Endodermal cell (in vitro differentiated cells): ENCODE data around the gene PBOV1. TPM values are rescaled to one million over a fixed set of nuclear protein-coding genes. Genes with fewer than 3 reads are reported as not detected.

Source experiments
- DNase-seq: peaks from one replicate; pipeline ENCODE4 v3.0.0-alpha.2; 2017
- H3K27ac ChIP-seq: 2 replicates; pipeline ENCODE4 v1.5.1; 2013; ENCODE audit warnings: mild to moderate bottlenecking, low read depth, low read length, moderate library complexity
- H3K27me3 ChIP-seq: 2 replicates; pipeline ENCODE4 v1.6.1; 2013; ENCODE audit warnings: mild to moderate bottlenecking, low read length, moderate library complexity; ENCODE audit not compliant: insufficient read depth, control insufficient read depth, poor library complexity, severe bottlenecking
- H3K36me3 ChIP-seq: 2 replicates; pipeline ENCODE4 v1.7.0; 2013; ENCODE audit warnings: mild to moderate bottlenecking, low read length, moderate library complexity; ENCODE audit not compliant: control insufficient read depth, insufficient read depth
- H3K4me1 ChIP-seq: one replicate; pipeline ENCODE4 v1.7.0; 2013; ENCODE audit warnings: low read length; ENCODE audit not compliant: control insufficient read depth, insufficient read depth
- H3K4me3 ChIP-seq: 2 replicates; pipeline ENCODE4 v1.5.1; 2013; ENCODE audit warnings: mild to moderate bottlenecking, low read length, moderate library complexity
- H3K9ac ChIP-seq: 2 replicates; pipeline ENCODE4 v1.6.1; 2013; ENCODE audit warnings: mild to moderate bottlenecking, low read length, moderate library complexity; ENCODE audit not compliant: poor library complexity, severe bottlenecking; ENCODE audit errors: extremely low read depth
- H3K9me3 ChIP-seq: 2 replicates; pipeline ENCODE4 v1.6.1; 2013; ENCODE audit warnings: mild to moderate bottlenecking, low read length, moderate library complexity; ENCODE audit not compliant: control insufficient read depth
- H3K27ac Mint-ChIP-seq: 2 replicates; pipeline ENCODE4 v1.8.0; 2020; ENCODE audit warnings: mixed read lengths
- H3K27me3 Mint-ChIP-seq: 2 replicates; pipeline ENCODE4 v1.8.0; 2021; ENCODE audit warnings: mild to moderate bottlenecking, mixed read lengths; ENCODE audit not compliant: insufficient read depth
- H3K36me3 Mint-ChIP-seq: 2 replicates; pipeline ENCODE4 v1.8.0; 2020; ENCODE audit warnings: low read depth, mixed read lengths
- H3K4me1 Mint-ChIP-seq: 2 replicates; pipeline ENCODE4 v1.8.0; 2020; ENCODE audit warnings: mixed read lengths
- H3K4me3 Mint-ChIP-seq: 2 replicates; pipeline ENCODE4 v1.8.0; 2020; ENCODE audit warnings: mild to moderate bottlenecking, moderate library complexity, mixed read lengths
- H3K9me3 Mint-ChIP-seq: 2 replicates; pipeline ENCODE4 v1.8.0; 2020; ENCODE audit warnings: mild to moderate bottlenecking, mixed read lengths
- CTCF ChIP-seq: fragments of 200-600 bp; sonication (generic); conservative IDR thresholded peaks from 2 replicates; pipeline ENCODE4 v1.5.0; 2021; ENCODE audit warnings: antibody characterized with exemption, mild to moderate bottlenecking
- WGBS, 2 experiments: methylation state at CpG; one replicate each; pipeline versions ENCODE4 v1.1.5 to v1.1.7; 2013; ENCODE audit warnings: missing lambda C conversion rate in 2 of 2, mixed read lengths in 1 of 2; ENCODE audit not compliant: insufficient coverage in 1 of 2, insufficient read length in 1 of 2; 5-methylcytosine and 5-hydroxymethylcytosine counted together
- total RNA-seq, 2 donors: library from RNA; stranded (reverse); fragmentation: NEBNext Ultra II Directional in 1 of 2; extraction: Animal tissue kit (Norgen Biotek cat#: 25700) in 1 of 2; gene quantifications; 2 replicates in 1 of 2; 3 replicates in 1 of 2; pipeline ENCODE4 v1.2.1, GENCODE V29; 2021

Gene PBOV1
- total RNA-seq, 2 donors from 2014 or later, result not detected

- Mint-ChIP-seq H3K27ac (no peak overlapping the region), H3K4me3 (no peak overlapping the region), H3K27me3 (no peaks in the 10 kb centered on the region), H3K36me3 (peaks cover 18% of the 10 kb centered on the region), H3K9me3 (no peaks in the 10 kb centered on the region), H3K4me1 (no peaks in the 10 kb centered on the region)
- Histone ChIP-seq H3K27me3 (no peaks in the 10 kb centered on the region), H3K27ac (no peak overlapping the region), H3K36me3 (peaks cover 29% of the 10 kb centered on the region), H3K4me3 (no peak overlapping the region), H3K9me3 (no peaks in the 10 kb centered on the region), H3K4me1 (no peaks in the 10 kb centered on the region), H3K9ac (no peak overlapping the region)
- WGBS, 2 experiments, result 95 to 100% methylated on average over 1 to 4 of the region's 4 CpGs
- DNase-seq, result no peak
- TF ChIP-seq CTCF, result no peak
Measured at GRCh38 chr6:138263963-138264362, 45.7 kb upstream of the PBOV1 start.

- H3K27me3 ChIP-seq, result no peaks in the 10 kb centered on the region
- H3K36me3 ChIP-seq, result peaks cover 48% of the 10 kb centered on the region
- no peak overlapping the region for H3K4me3 ChIP-seq
- H3K4me3 Mint-ChIP-seq, result no peak overlapping the region
- H3K4me1 ChIP-seq, result no peaks in the 10 kb centered on the region
- H3K36me3 Mint-ChIP-seq, result peaks cover 18% of the 10 kb centered on the region
- 82 to 100% methylated on average over 2 of the region's 2 CpGs for WGBS, 2 experiments
- TF ChIP-seq CTCF, result no peak
- no peak overlapping the region for H3K9ac ChIP-seq
- no peak overlapping the region for H3K27ac Mint-ChIP-seq
- no peaks in the 10 kb centered on the region for H3K9me3 Mint-ChIP-seq
- no peak overlapping the region for H3K27ac ChIP-seq
- no peaks in the 10 kb centered on the region for H3K9me3 ChIP-seq
- H3K27me3 Mint-ChIP-seq, result no peaks in the 10 kb centered on the region
- no peaks in the 10 kb centered on the region for H3K4me1 Mint-ChIP-seq
- no peak for DNase-seq
Measured at GRCh38 chr6:138261116-138261780, 43.0 kb upstream of the PBOV1 start.

GRCh38 chr6:138258991-138259390 is 40.7 kb upstream of the PBOV1 start:
- Histone ChIP-seq H3K9ac (no peak overlapping the region), H3K4me3 (no peak overlapping the region), H3K36me3 (peaks cover 48% of the 10 kb centered on the region), H3K27me3 (no peaks in the 10 kb centered on the region), H3K4me1 (no peaks in the 10 kb centered on the region), H3K9me3 (no peaks in the 10 kb centered on the region), H3K27ac (no peak overlapping the region)
- no peak for DNase-seq
- Mint-ChIP-seq H3K9me3 (no peaks in the 10 kb centered on the region), H3K4me3 (no peak overlapping the region), H3K4me1 (no peaks in the 10 kb centered on the region), H3K36me3 (peaks cover 17% of the 10 kb centered on the region), H3K27me3 (no peaks in the 10 kb centered on the region), H3K27ac (no peak overlapping the region)
- no peak for TF ChIP-seq CTCF
- 86 to 92% methylated on average over 6 of the region's 6 CpGs for WGBS, 2 experiments
